ENCODE data around the gene ZBTB44.

DNA sequence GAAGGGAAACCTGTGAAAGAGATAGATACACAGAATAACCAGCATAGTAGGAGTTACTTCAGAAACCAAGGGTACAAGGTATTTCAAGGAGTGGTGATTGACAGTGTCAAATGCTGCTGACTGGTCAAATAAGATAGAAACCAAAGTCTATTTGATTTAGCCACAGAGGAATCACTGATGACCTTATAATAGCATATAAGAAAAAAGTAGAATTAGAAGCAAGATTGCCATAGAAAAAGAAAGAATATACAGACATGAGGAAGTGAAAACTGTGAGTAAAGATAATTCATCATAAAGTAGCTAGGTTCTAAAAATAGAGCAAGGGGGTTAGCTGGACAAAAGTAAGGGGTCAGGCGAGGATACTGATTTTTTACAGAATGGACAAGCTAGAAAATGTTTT lies 14.2 kb downstream of the ZBTB44 start:
- TF ChIP-seq, protein P1, sequence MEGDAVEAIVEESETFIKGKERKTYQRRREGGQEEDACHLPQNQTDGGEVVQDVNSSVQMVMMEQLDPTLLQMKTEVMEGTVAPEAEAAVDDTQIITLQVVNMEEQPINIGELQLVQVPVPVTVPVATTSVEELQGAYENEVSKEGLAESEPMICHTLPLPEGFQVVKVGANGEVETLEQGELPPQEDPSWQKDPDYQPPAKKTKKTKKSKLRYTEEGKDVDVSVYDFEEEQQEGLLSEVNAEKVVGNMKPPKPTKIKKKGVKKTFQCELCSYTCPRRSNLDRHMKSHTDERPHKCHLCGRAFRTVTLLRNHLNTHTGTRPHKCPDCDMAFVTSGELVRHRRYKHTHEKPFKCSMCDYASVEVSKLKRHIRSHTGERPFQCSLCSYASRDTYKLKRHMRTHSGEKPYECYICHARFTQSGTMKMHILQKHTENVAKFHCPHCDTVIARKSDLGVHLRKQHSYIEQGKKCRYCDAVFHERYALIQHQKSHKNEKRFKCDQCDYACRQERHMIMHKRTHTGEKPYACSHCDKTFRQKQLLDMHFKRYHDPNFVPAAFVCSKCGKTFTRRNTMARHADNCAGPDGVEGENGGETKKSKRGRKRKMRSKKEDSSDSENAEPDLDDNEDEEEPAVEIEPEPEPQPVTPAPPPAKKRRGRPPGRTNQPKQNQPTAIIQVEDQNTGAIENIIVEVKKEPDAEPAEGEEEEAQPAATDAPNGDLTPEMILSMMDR (IDR thresholded peaks at IDR 0.05) = no peak
- TF ChIP-seq POLR2A (IDR thresholded peaks at IDR 0.05) = no peak
